ENCODE measurements around the gene COX8A. TPM values are rescaled to one million over a fixed set of nuclear protein-coding genes. Genes with fewer than 3 reads are reported as not detected.

Gene COX8A
- total RNA-seq, 1 experiment from 2014 or later = 587 TPM

DNA sequence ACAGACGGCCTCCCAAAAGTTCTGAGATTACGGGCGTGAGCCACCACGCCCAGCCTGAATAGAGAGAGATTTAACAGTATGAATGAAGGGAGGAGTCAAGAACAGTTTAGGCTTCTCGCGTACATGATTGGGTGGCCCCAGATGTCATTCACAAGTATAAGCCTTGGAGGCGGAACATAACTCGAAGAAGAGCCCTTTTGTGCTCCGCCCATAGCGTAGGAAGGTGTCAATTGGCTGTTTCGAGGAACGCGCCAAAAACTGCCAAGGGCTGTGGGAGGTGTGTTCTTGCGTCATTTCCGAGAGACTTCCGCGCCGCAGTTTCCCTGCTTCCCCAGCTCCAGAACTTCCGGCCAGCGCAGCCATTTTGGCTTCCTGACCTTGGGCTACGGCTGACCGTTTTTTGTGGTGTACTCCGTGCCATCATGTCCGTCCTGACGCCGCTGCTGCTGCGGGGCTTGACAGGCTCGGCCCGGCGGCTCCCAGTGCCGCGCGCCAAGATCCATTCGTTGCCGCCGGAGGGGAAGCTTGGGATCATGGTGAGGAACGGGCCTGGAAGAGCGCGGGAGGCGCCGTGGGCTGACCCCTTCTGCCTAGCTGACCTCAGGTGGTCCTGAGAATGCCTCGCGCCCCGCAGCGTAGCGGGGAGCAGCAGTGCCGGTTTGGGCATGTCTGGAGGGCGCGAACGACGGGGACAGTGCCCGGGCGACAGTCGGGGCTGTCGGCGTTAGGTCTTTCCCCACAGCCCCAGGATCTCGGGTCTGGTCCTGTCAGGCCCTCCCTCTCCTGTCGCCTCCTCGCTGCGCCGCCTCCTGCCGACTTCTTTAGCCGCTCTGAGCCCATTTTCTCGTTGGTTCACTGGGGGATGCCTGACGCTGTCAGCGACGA is at the start of gene COX8A (continued):
- TF ChIP-seq, protein P1, sequence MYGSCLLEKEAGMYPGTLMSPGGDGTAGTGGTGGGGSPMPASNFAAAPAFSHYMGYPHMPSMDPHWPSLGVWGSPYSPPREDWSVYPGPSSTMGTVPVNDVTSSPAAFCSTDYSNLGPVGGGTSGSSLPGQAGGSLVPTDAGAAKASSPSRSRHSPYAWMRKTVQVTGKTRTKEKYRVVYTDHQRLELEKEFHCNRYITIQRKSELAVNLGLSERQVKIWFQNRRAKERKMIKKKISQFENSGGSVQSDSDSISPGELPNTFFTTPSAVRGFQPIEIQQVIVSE (CRISPR knock-in tag; IDR thresholded peaks at IDR 0.05; ENCODE audit: borderline replicate concordance) = no peak
- TF ChIP-seq, protein P2, sequence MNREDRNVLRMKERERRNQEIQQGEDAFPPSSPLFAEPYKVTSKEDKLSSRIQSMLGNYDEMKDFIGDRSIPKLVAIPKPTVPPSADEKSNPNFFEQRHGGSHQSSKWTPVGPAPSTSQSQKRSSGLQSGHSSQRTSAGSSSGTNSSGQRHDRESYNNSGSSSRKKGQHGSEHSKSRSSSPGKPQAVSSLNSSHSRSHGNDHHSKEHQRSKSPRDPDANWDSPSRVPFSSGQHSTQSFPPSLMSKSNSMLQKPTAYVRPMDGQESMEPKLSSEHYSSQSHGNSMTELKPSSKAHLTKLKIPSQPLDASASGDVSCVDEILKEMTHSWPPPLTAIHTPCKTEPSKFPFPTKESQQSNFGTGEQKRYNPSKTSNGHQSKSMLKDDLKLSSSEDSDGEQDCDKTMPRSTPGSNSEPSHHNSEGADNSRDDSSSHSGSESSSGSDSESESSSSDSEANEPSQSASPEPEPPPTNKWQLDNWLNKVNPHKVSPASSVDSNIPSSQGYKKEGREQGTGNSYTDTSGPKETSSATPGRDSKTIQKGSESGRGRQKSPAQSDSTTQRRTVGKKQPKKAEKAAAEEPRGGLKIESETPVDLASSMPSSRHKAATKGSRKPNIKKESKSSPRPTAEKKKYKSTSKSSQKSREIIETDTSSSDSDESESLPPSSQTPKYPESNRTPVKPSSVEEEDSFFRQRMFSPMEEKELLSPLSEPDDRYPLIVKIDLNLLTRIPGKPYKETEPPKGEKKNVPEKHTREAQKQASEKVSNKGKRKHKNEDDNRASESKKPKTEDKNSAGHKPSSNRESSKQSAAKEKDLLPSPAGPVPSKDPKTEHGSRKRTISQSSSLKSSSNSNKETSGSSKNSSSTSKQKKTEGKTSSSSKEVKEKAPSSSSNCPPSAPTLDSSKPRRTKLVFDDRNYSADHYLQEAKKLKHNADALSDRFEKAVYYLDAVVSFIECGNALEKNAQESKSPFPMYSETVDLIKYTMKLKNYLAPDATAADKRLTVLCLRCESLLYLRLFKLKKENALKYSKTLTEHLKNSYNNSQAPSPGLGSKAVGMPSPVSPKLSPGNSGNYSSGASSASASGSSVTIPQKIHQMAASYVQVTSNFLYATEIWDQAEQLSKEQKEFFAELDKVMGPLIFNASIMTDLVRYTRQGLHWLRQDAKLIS (CRISPR knock-in tag; IDR thresholded peaks at IDR 0.05; ENCODE audit: borderline replicate concordance) = no peak
- no peak for TF ChIP-seq ZNF263 (CRISPR knock-in tag; IDR thresholded peaks at IDR 0.05; ENCODE audit: low read depth)
- TF ChIP-seq, protein P3, sequence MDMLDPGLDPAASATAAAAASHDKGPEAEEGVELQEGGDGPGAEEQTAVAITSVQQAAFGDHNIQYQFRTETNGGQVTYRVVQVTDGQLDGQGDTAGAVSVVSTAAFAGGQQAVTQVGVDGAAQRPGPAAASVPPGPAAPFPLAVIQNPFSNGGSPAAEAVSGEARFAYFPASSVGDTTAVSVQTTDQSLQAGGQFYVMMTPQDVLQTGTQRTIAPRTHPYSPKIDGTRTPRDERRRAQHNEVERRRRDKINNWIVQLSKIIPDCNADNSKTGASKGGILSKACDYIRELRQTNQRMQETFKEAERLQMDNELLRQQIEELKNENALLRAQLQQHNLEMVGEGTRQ (CRISPR knock-in tag; IDR thresholded peaks at IDR 0.05) = no peak
- TF ChIP-seq ELF4 (CRISPR knock-in tag; IDR thresholded peaks at IDR 0.05; ENCODE audit: low read depth) = no peak; the same call in 1 of the 2 replicates
- TF ChIP-seq, protein P4, sequence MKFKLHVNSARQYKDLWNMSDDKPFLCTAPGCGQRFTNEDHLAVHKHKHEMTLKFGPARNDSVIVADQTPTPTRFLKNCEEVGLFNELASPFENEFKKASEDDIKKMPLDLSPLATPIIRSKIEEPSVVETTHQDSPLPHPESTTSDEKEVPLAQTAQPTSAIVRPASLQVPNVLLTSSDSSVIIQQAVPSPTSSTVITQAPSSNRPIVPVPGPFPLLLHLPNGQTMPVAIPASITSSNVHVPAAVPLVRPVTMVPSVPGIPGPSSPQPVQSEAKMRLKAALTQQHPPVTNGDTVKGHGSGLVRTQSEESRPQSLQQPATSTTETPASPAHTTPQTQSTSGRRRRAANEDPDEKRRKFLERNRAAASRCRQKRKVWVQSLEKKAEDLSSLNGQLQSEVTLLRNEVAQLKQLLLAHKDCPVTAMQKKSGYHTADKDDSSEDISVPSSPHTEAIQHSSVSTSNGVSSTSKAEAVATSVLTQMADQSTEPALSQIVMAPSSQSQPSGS (CRISPR knock-in tag; IDR thresholded peaks at IDR 0.05; ENCODE audit: borderline replicate concordance, low read depth) = no peak
- TF ChIP-seq SOX15 (CRISPR knock-in tag; IDR thresholded peaks at IDR 0.05) = no peak
- TF ChIP-seq, protein P5, sequence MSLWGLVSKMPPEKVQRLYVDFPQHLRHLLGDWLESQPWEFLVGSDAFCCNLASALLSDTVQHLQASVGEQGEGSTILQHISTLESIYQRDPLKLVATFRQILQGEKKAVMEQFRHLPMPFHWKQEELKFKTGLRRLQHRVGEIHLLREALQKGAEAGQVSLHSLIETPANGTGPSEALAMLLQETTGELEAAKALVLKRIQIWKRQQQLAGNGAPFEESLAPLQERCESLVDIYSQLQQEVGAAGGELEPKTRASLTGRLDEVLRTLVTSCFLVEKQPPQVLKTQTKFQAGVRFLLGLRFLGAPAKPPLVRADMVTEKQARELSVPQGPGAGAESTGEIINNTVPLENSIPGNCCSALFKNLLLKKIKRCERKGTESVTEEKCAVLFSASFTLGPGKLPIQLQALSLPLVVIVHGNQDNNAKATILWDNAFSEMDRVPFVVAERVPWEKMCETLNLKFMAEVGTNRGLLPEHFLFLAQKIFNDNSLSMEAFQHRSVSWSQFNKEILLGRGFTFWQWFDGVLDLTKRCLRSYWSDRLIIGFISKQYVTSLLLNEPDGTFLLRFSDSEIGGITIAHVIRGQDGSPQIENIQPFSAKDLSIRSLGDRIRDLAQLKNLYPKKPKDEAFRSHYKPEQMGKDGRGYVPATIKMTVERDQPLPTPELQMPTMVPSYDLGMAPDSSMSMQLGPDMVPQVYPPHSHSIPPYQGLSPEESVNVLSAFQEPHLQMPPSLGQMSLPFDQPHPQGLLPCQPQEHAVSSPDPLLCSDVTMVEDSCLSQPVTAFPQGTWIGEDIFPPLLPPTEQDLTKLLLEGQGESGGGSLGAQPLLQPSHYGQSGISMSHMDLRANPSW (CRISPR knock-in tag; conservative IDR thresholded peaks at IDR 0.05; ENCODE audit: low read depth) = no peak
- no peak for TF ChIP-seq CBFB (CRISPR knock-in tag; IDR thresholded peaks at IDR 0.05; ENCODE audit: low read depth)
- TF ChIP-seq RELA (CRISPR knock-in tag; IDR thresholded peaks at IDR 0.05; ENCODE audit: borderline replicate concordance) = no peak
- TF ChIP-seq JAZF1 (CRISPR knock-in tag; IDR thresholded peaks at IDR 0.05) = no peak
- no peak for TF ChIP-seq TCF7 (CRISPR knock-in tag; IDR thresholded peaks at IDR 0.05; ENCODE audit: low read depth)
- TF ChIP-seq, protein P6, sequence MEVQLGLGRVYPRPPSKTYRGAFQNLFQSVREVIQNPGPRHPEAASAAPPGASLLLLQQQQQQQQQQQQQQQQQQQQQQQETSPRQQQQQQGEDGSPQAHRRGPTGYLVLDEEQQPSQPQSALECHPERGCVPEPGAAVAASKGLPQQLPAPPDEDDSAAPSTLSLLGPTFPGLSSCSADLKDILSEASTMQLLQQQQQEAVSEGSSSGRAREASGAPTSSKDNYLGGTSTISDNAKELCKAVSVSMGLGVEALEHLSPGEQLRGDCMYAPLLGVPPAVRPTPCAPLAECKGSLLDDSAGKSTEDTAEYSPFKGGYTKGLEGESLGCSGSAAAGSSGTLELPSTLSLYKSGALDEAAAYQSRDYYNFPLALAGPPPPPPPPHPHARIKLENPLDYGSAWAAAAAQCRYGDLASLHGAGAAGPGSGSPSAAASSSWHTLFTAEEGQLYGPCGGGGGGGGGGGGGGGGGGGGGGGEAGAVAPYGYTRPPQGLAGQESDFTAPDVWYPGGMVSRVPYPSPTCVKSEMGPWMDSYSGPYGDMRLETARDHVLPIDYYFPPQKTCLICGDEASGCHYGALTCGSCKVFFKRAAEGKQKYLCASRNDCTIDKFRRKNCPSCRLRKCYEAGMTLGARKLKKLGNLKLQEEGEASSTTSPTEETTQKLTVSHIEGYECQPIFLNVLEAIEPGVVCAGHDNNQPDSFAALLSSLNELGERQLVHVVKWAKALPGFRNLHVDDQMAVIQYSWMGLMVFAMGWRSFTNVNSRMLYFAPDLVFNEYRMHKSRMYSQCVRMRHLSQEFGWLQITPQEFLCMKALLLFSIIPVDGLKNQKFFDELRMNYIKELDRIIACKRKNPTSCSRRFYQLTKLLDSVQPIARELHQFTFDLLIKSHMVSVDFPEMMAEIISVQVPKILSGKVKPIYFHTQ (CRISPR knock-in tag; IDR thresholded peaks at IDR 0.05) = no peak
- 0 out of 2 replicates have a peak, but pooled peaks have one; percentile 17 for TF ChIP-seq JUN (CRISPR knock-in tag; IDR thresholded peaks at IDR 0.05)
- peak; percentile 56; the same call in 1 of the 2 replicates for TF ChIP-seq SMAD3 (CRISPR knock-in tag; IDR thresholded peaks at IDR 0.05; ENCODE audit: borderline replicate concordance)
- no peak for TF ChIP-seq ZNF219 (CRISPR knock-in tag; IDR thresholded peaks at IDR 0.05; ENCODE audit: borderline replicate concordance)
- no peak for TF ChIP-seq CREB1 (CRISPR knock-in tag; IDR thresholded peaks at IDR 0.05)
- peak; percentile 96 for TF ChIP-seq ZBTB21 (CRISPR knock-in tag; IDR thresholded peaks at IDR 0.05; ENCODE audit: borderline replicate concordance)
- no peak for TF ChIP-seq OVOL2 (CRISPR knock-in tag; IDR thresholded peaks at IDR 0.05; ENCODE audit: borderline replicate concordance)
- TF ChIP-seq GTF2I (CRISPR knock-in tag; conservative IDR thresholded peaks at IDR 0.05) = no peak
- TF ChIP-seq, protein P7, sequence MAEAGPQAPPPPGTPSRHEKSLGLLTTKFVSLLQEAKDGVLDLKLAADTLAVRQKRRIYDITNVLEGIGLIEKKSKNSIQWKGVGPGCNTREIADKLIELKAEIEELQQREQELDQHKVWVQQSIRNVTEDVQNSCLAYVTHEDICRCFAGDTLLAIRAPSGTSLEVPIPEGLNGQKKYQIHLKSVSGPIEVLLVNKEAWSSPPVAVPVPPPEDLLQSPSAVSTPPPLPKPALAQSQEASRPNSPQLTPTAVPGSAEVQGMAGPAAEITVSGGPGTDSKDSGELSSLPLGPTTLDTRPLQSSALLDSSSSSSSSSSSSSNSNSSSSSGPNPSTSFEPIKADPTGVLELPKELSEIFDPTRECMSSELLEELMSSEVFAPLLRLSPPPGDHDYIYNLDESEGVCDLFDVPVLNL (CRISPR knock-in tag; IDR thresholded peaks at IDR 0.05; ENCODE audit: borderline replicate concordance, low read depth) = peak; percentile 80; the same call in 1 of the 2 replicates
- no peak for TF ChIP-seq ZNF671 (CRISPR knock-in tag; IDR thresholded peaks at IDR 0.05)
- peak; percentile 61; the same call in 1 of the 2 replicates for TF ChIP-seq ZNF232 (CRISPR knock-in tag; IDR thresholded peaks at IDR 0.05)
- peak; percentile 64; the same call in 1 of the 2 replicates for TF ChIP-seq ZNF416 (CRISPR knock-in tag; IDR thresholded peaks at IDR 0.05)
